Measurements from ENCODE around the gene ZSCAN2. TPM values are rescaled to one million over a fixed set of nuclear protein-coding genes. Genes with fewer than 3 reads are reported as not detected.

The ZSCAN2 gene
- total RNA-seq, 6 donors from 2014 or later: 4.1 to 11.0 (median 5.9) TPM

DNA sequence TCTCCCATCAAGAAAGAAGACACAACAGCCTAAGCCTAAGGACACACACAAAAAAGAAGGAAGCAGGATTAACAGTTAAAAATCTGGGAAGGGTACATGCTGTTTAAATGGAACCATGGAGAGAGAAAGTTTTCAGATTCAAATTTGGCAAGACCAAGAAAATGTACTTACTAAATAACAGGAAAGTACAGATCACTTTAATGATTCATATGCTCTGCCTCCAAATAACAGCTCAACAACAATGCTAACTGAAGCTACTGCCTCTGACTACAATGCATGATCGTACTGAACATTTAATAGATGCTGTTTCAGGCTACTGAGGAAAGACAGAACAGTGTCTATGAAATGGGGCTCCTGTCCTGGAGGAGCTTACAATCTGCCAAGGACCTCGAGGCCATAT is 65.6 kb downstream of the ZSCAN2 start:
- H3K9me3 ChIP-seq: no peaks in the 10 kb centered on the region
- H3K27ac ChIP-seq: no peak overlapping the region
- peaks cover 7 to 69% (median 23%) of the 10 kb centered on the region in 4 donors for H3K36me3 ChIP-seq
- ATAC-seq (ENCODE audit: low FRiP score in 2 of 2) (no peak), DNase-seq (no peak)
- H3K4me1 ChIP-seq: peaks cover 0 to 2% (median under 1%) of the 10 kb centered on the region in 4 donors
- H3K4me3 ChIP-seq: no peak overlapping the region
- WGBS, 2 donors: 74 to 86% methylated on average over 2 of the region's 2 CpGs
- H3K27me3 ChIP-seq: no peaks in the 10 kb centered on the region
- TF ChIP-seq CTCF (IDR thresholded peaks at IDR 0.05) (no peak), EP300 (IDR thresholded peaks at IDR 0.05) (no peak), POLR2A (IDR thresholded peaks at IDR 0.05) (no peak), POLR2AphosphoS5 (IDR thresholded peaks at IDR 0.05) (no peak)

GRCh38 chr15:84668221-84668982 is 67.6 kb downstream of the ZSCAN2 start:
- Histone ChIP-seq H3K27me3 (no peaks in the 10 kb centered on the region), H3K4me3 (no peak overlapping the region), H3K36me3 (peaks cover 7 to 76% (median 23%) of the 10 kb centered on the region in 4 donors), H3K4me1 (peaks cover 0 to 6% (median 2%) of the 10 kb centered on the region in 4 donors), H3K27ac (no peak overlapping the region), H3K9me3 (no peaks in the 10 kb centered on the region)
- ATAC-seq (ENCODE audit: low FRiP score in 2 of 2): no peak
- no peak for TF ChIP-seq EP300 (IDR thresholded peaks at IDR 0.05)
- no peak for TF ChIP-seq CTCF (IDR thresholded peaks at IDR 0.05)
- TF ChIP-seq POLR2AphosphoS5 (IDR thresholded peaks at IDR 0.05): no peak
- DNase-seq: no peak
- 99 to 100% methylated on average over 3 of the region's 3 CpGs for WGBS, 2 donors

- H3K9me3 ChIP-seq: no peaks in the 10 kb centered on the region
- peaks cover 7 to 82% (median 25%) of the 10 kb centered on the region in 4 donors for H3K36me3 ChIP-seq
- no peaks in the 10 kb centered on the region for H3K27me3 ChIP-seq
- DNase-seq: no peak
- no peak overlapping the region for H3K27ac ChIP-seq
- peaks cover 0 to 6% (median 2%) of the 10 kb centered on the region in 4 donors for H3K4me1 ChIP-seq
- H3K4me3 ChIP-seq: no peak overlapping the region
- no peak for ATAC-seq (ENCODE audit: low FRiP score in 2 of 2)
- TF ChIP-seq POLR2A (IDR thresholded peaks at IDR 0.05): no peak
- no peak for TF ChIP-seq EP300 (IDR thresholded peaks at IDR 0.05)
- no peak for TF ChIP-seq CTCF (IDR thresholded peaks at IDR 0.05)
- TF ChIP-seq POLR2AphosphoS5 (IDR thresholded peaks at IDR 0.05): no peak
- 87 to 92% methylated on average over 8 of the region's 8 CpGs for WGBS, 2 donors
These were observed 68.9 kb downstream of the ZSCAN2 start for GRCh38 chr15:84669726-84670125.

DNA sequence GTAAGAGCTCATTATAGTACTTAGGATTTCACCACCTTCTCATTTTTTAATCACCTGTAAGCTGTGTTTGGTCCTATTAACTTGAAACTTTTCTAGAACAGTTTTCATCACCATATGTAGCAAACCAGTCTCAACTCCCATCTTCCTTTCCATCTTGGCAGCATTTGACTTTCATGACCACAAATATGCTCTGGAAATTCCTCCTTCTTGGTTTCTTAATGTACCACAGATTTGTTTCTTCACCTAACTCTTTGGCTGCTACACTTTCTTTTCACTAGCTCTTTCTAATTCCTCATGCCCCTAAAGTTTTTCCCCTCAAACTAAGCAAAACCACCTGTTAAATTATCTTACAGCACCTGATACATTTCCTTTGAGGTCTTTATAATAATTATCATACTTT is 70.4 kb downstream of the ZSCAN2 start:
- H3K27me3 ChIP-seq: no peaks in the 10 kb centered on the region
- no peak overlapping the region for H3K4me3 ChIP-seq
- DNase-seq (no peak), ATAC-seq (ENCODE audit: low FRiP score in 2 of 2) (peak in 1 of 2 donors; percentile 24)
- no peak overlapping the region for H3K27ac ChIP-seq
- peaks cover 0 to 6% (median 2%) of the 10 kb centered on the region in 4 donors for H3K4me1 ChIP-seq
- H3K36me3 ChIP-seq: peaks cover 7 to 71% (median 24%) of the 10 kb centered on the region in 4 donors
- TF ChIP-seq POLR2A (IDR thresholded peaks at IDR 0.05): no peak
- no peak for TF ChIP-seq POLR2AphosphoS5 (IDR thresholded peaks at IDR 0.05)
- TF ChIP-seq EP300 (IDR thresholded peaks at IDR 0.05): no peak
- TF ChIP-seq CTCF (IDR thresholded peaks at IDR 0.05): no peak
- H3K9me3 ChIP-seq: no peaks in the 10 kb centered on the region

Other genes starting within 250 kb of the ZSCAN2 start
- gene WDR73, start 53.3 kb downstream of the ZSCAN2 start, total RNA-seq: 100 to 1,000 TPM in 1 of 6 donors, 10 to 100 TPM in 5; 21.5 to 138 (median 35.8) TPM
- 10 to 100 TPM in 1 of 6 donors, 1 to 10 TPM in 4, not detected in 1; 4.7 to 13.1 (median 5.7) TPM for gene NMB, start 57.2 kb downstream of the ZSCAN2 start, total RNA-seq
- gene SEC11A, start 115.1 kb downstream of the ZSCAN2 start, total RNA-seq: 100 to 1,000 TPM in 4 of 6 donors, 10 to 100 TPM in 2; 38.8 to 164 (median 116) TPM
- 10 to 100 TPM; 22.5 to 35.2 (median 26.7) TPM for gene ZNF592, start 147.6 kb downstream of the ZSCAN2 start, total RNA-seq
- gene ALPK3, start 216.3 kb downstream of the ZSCAN2 start, total RNA-seq: 10 to 100 TPM in 5 of 6 donors, 1 to 10 TPM in 1; 7.9 to 36.4 (median 13.0) TPM

All from upper lobe of left lung (tissue), 6 donors.